Left ventricle myocardium inferior (tissue), 1 donor: ENCODE measurements around the gene SIK3. TPM values are rescaled to one million over a fixed set of nuclear protein-coding genes. Genes with fewer than 3 reads are reported as not detected.

Experiments
- DNase-seq: peaks from one replicate; pipeline ENCODE4 v3.0.0-alpha.2; 2020
- H3K27ac ChIP-seq: fragments of 200-600 bp; replicated peaks from 2 replicates; pipeline ENCODE4 v1.8.0; 2021
- H3K27me3 ChIP-seq: fragments of 200-600 bp; 2 replicates; pipeline ENCODE4 v1.8.0; 2021; ENCODE audit warnings: low read depth
- H3K36me3 ChIP-seq: fragments of 200-600 bp; 2 replicates; pipeline ENCODE4 v1.8.0; 2021
- H3K4me1 ChIP-seq: fragments of 200-600 bp; 2 replicates; pipeline ENCODE4 v1.8.0; 2021
- H3K4me3 ChIP-seq: fragments of 200-600 bp; 2 replicates; pipeline ENCODE4 v1.8.0; 2021; ENCODE audit warnings: mild to moderate bottlenecking, moderate library complexity
- H3K9me3 ChIP-seq: fragments of 200-600 bp; replicated peaks from 2 replicates; pipeline ENCODE4 v1.8.0; 2021
- CTCF ChIP-seq: fragments of 200-600 bp; IDR thresholded peaks from 2 replicates; pipeline ENCODE4 v1.8.0; 2021; ENCODE audit warnings: antibody characterized with exemption, mild to moderate bottlenecking, borderline replicate concordance
- intact Hi-C: fragments of 100-400 bp; cut with micrococcal nuclease; formaldehyde crosslinking; loops from one replicate; pipeline ENCODE4 v1.11.0; 2022
- total RNA-seq: library from RNA; stranded (reverse); fragmentation: NEBNext Ultra II Directional; extraction: Animal tissue kit (Norgen Biotek cat#: 25700); gene quantifications from one replicate; pipeline ENCODE4 v1.2.1, GENCODE V29; 2021
- donor health status: DM: no; HTN: yes; CAD: no; lungs with severe emphysema.

Gene SIK3
- total RNA-seq, 1 donor from 2014 or later, result 36.3 TPM

- Histone ChIP-seq H3K4me1 (peaks cover 57% of the 10 kb centered on the region), H3K9me3 (no peaks in the 10 kb centered on the region), H3K27me3 (no peaks in the 10 kb centered on the region), H3K4me3 (no peak overlapping the region), H3K36me3 (peaks cover 3% of the 10 kb centered on the region), H3K27ac (no peak overlapping the region)
- intact Hi-C loops, result no loop called here
- no peak for DNase-seq
- no peak for TF ChIP-seq CTCF
These were observed 95.5 kb downstream of the SIK3 start for GRCh38 chr11:117002639-117003299.

- no peak for TF ChIP-seq CTCF
- H3K36me3 ChIP-seq, result peaks cover 3% of the 10 kb centered on the region
- no peak for DNase-seq
- peaks cover 45% of the 10 kb centered on the region for H3K4me1 ChIP-seq
- H3K4me3 ChIP-seq, result no peak overlapping the region
- H3K9me3 ChIP-seq, result no peaks in the 10 kb centered on the region
- no peak overlapping the region for H3K27ac ChIP-seq
- H3K27me3 ChIP-seq, result no peaks in the 10 kb centered on the region
- intact Hi-C loops, result no loop called here
These were observed 98.1 kb downstream of the SIK3 start for GRCh38 chr11:117000014-117000737.

DNA sequence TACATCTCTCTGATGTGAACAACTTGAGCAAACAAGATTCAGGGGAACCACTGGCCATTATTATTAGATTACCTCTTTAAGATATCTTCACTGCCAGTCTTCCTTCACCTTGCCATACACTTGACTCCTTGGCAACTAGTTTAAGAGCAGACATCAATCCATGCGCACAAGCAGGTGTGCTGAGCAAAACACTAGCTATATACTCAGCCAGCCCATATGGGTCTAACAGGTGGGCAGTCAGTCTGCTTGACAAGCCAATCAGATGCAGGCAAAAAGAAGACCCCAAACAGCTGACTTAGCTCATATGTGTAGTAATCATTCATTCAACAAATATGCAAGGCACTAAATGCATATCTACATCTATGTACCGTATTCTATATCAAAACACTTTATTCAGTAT lies 101.2 kb downstream of the SIK3 start:
- Histone ChIP-seq H3K27me3 (no peaks in the 10 kb centered on the region), H3K9me3 (no peaks in the 10 kb centered on the region), H3K36me3 (no peaks in the 10 kb centered on the region), H3K27ac (no peak overlapping the region), H3K4me3 (no peak overlapping the region), H3K4me1 (peaks cover 42% of the 10 kb centered on the region)
- DNase-seq, result no peak
- intact Hi-C loops, result no loop called here
- TF ChIP-seq CTCF, result no peak

- no peak overlapping the region for H3K27ac ChIP-seq
These were observed 104.0 kb downstream of the SIK3 start for GRCh38 chr11:116994195-116994594.

DNA sequence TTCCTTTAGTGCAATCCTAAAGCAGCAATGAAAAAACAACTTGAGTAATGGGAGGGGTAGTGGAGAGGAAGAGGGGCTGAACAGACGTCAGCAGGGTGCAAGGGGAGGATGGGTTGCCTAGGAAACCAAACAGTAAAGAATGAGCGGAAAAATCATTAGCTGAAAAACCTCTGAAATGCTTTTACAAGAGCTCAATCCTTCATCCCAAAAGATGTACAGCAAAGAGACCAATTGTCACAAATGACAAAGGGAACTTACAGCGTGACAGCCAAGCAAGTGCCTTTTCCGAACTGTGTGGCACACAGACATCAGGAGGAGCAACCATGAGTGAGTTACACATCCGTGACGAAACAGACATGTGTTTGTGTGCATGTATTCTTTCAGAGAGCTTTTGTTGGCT lies 104.6 kb downstream of the SIK3 start:
- Histone ChIP-seq H3K9me3 (no peaks in the 10 kb centered on the region), H3K27ac (no peak overlapping the region), H3K4me3 (no peak overlapping the region), H3K36me3 (no peaks in the 10 kb centered on the region), H3K4me1 (peaks cover 37% of the 10 kb centered on the region), H3K27me3 (no peaks in the 10 kb centered on the region)
- no peak for TF ChIP-seq CTCF
- no peak for DNase-seq
- intact Hi-C loops, result no loop called here

More at GRCh38 chr11:116994195-116994594, 104.0 kb downstream of the SIK3 start:
- DNase-seq, result no peak
- Histone ChIP-seq H3K27me3 (no peaks in the 10 kb centered on the region), H3K4me3 (no peak overlapping the region), H3K36me3 (no peaks in the 10 kb centered on the region), H3K4me1 (peaks cover 32% of the 10 kb centered on the region), H3K9me3 (no peaks in the 10 kb centered on the region)
- intact Hi-C loops, result no loop called here
- no peak for TF ChIP-seq CTCF
